HG02623 (cell line): ENCODE measurements around the gene SIX1.

Experiments used
- ATAC-seq: cut with Tn5 transposase; IDR thresholded peaks from one replicate; pipeline ENCODE4 v1.9.1; 2021; ENCODE audit warnings: moderate library complexity; ENCODE audit not compliant: unreplicated experiment

Gene SIX1

GRCh38 chr14:60596139-60596538 lies 53.1 kb downstream of the SIX1 start:
- no peak for ATAC-seq

- ATAC-seq, result no peak
Measured at GRCh38 chr14:60594062-60594461, 55.2 kb downstream of the SIX1 start.
